ENCODE results near the gene CCDC80. TPM values are rescaled to one million over a fixed set of nuclear protein-coding genes. Genes with fewer than 3 reads are reported as not detected.

The CCDC80 gene
- total and polyA plus RNA-seq, 9 of the 15 experiments (the other 6 are each of a cell fraction or from before 2014, with no cell fraction given) = 0.17 to 2.0 (median 1.1) TPM

DNA sequence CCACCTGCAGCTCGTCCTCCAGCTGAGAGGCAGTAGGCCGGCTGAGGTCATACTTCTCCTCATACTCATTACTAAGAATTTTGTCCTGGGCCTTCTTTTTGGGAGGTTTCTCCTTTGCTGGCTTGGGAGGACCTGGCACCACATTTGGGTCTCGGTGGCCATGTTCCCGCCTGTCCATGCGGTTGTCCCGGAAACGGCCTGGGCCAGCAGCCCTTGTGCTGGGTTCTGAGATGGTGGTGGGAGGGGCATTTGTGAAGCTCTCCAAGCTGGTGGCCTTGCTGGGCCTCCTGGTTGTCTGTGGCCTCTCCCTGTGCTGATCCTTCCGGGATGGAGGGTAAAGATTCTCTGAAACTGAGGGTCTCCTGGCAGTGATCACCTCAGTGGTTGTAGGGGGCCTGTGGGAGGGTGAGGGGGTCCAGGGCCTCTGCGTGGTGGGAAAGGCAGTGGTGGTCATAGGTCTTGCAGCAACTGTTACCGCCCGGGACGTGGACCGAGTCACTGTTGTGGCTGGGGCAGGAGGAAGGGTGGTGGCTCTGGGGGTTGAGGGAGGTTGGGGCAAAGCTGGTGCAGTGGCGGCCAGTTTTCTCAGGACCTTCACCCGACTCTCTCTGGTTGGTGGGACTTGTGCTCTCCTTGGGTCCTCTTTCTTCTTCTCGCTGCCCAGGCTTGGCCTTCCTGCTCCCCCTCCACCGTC, 2.5 kb downstream of the CCDC80 start (continued):
- TF ChIP-seq, protein P1, sequence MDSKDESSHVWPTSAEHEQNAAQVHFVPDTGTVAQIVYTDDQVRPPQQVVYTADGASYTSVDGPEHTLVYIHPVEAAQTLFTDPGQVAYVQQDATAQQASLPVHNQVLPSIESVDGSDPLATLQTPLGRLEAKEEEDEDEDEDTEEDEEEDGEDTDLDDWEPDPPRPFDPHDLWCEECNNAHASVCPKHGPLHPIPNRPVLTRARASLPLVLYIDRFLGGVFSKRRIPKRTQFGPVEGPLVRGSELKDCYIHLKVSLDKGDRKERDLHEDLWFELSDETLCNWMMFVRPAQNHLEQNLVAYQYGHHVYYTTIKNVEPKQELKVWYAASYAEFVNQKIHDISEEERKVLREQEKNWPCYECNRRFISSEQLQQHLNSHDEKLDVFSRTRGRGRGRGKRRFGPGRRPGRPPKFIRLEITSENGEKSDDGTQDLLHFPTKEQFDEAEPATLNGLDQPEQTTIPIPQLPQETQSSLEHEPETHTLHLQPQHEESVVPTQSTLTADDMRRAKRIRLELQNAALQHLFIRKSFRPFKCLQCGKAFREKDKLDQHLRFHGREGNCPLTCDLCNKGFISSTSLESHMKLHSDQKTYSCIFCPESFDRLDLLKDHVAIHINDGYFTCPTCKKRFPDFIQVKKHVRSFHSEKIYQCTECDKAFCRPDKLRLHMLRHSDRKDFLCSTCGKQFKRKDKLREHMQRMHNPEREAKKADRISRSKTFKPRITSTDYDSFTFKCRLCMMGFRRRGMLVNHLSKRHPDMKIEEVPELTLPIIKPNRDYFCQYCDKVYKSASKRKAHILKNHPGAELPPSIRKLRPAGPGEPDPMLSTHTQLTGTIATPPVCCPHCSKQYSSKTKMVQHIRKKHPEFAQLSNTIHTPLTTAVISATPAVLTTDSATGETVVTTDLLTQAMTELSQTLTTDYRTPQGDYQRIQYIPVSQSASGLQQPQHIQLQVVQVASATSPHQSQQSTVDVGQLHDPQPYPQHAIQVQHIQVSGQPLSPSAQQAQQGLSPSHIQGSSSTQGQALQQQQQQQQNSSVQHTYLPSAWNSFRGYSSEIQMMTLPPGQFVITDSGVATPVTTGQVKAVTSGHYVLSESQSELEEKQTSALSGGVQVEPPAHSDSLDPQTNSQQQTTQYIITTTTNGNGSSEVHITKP (IDR thresholded peaks at IDR 0.05; ENCODE audit: partially characterized antibody) = no peak
- no peak for TF ChIP-seq FOXM1 (IDR thresholded peaks at IDR 0.05; ENCODE audit: low read depth)
- no peak for TF ChIP-seq FOXM1 (CRISPR knock-in tag; IDR thresholded peaks at IDR 0.05; ENCODE audit: low read depth)
- TF ChIP-seq, protein P2, sequence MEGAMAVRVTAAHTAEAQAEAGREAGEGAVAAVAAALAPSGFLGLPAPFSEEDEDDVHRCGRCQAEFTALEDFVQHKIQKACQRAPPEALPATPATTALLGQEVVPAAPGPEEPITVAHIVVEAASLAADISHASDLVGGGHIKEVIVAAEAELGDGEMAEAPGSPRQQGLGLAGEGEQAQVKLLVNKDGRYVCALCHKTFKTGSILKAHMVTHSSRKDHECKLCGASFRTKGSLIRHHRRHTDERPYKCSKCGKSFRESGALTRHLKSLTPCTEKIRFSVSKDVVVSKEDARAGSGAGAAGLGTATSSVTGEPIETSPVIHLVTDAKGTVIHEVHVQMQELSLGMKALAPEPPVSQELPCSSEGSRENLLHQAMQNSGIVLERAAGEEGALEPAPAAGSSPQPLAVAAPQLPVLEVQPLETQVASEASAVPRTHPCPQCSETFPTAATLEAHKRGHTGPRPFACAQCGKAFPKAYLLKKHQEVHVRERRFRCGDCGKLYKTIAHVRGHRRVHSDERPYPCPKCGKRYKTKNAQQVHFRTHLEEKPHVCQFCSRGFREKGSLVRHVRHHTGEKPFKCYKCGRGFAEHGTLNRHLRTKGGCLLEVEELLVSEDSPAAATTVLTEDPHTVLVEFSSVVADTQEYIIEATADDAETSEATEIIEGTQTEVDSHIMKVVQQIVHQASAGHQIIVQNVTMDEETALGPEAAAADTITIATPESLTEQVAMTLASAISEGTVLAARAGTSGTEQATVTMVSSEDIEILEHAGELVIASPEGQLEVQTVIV (CRISPR knock-in tag; IDR thresholded peaks at IDR 0.05; ENCODE audit: borderline replicate concordance) = no peak
- no peak for TF ChIP-seq ZNF140 (CRISPR knock-in tag; IDR thresholded peaks at IDR 0.05)

Data from K562 (cell line).